22Rv1 (cell line): Measurements from ENCODE around the gene GRM7.

Experiments used
- ZFX ChIP-seq: fragments of 450-650 bp; IDR thresholded peaks from 2 replicates; pipeline ENCODE4 v1.6.1; 2017; ENCODE audit warnings: antibody characterized with exemption, borderline replicate concordance
- TF ChIP-seq, protein P1 (sequence below): fragments of 450-650 bp; IDR thresholded peaks from 2 replicates; pipeline ENCODE4 v1.5.1; 2017; ENCODE audit warnings: mild to moderate bottlenecking

DNA sequence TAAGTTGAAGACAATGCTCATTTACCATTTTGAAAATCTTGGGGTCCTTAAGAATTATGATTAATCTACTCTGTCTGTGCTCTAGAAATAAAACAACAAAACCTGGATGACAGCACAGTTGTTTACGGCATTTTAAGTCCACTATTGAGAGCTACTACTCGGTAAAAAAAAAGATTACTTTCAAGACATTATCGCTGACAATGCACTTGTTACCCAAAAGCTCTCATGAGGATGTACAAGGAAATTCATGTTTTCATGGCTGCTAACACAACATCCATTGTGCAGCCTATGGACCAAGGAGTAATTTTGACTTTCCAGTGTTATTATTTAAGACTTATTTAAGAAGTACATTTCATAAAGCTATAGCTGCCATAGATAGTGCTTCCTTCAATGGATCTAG is 221.3 kb downstream of the GRM7 start:
- TF ChIP-seq, protein P1, sequence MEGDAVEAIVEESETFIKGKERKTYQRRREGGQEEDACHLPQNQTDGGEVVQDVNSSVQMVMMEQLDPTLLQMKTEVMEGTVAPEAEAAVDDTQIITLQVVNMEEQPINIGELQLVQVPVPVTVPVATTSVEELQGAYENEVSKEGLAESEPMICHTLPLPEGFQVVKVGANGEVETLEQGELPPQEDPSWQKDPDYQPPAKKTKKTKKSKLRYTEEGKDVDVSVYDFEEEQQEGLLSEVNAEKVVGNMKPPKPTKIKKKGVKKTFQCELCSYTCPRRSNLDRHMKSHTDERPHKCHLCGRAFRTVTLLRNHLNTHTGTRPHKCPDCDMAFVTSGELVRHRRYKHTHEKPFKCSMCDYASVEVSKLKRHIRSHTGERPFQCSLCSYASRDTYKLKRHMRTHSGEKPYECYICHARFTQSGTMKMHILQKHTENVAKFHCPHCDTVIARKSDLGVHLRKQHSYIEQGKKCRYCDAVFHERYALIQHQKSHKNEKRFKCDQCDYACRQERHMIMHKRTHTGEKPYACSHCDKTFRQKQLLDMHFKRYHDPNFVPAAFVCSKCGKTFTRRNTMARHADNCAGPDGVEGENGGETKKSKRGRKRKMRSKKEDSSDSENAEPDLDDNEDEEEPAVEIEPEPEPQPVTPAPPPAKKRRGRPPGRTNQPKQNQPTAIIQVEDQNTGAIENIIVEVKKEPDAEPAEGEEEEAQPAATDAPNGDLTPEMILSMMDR: no peak
- no peak for TF ChIP-seq ZFX
